Ramos (cell line): Measurements from ENCODE around the gene HGFAC.

Experiments used
- in situ Hi-C: fragments of 300-500 bp; cut with MboI; formaldehyde crosslinking; loops from one replicate; pipeline ENCODE4 v1.14.3; 2022; ENCODE audit warnings: low sequenced_read_pairs; ENCODE audit not compliant: unreplicated experiment

The HGFAC gene

DNA sequence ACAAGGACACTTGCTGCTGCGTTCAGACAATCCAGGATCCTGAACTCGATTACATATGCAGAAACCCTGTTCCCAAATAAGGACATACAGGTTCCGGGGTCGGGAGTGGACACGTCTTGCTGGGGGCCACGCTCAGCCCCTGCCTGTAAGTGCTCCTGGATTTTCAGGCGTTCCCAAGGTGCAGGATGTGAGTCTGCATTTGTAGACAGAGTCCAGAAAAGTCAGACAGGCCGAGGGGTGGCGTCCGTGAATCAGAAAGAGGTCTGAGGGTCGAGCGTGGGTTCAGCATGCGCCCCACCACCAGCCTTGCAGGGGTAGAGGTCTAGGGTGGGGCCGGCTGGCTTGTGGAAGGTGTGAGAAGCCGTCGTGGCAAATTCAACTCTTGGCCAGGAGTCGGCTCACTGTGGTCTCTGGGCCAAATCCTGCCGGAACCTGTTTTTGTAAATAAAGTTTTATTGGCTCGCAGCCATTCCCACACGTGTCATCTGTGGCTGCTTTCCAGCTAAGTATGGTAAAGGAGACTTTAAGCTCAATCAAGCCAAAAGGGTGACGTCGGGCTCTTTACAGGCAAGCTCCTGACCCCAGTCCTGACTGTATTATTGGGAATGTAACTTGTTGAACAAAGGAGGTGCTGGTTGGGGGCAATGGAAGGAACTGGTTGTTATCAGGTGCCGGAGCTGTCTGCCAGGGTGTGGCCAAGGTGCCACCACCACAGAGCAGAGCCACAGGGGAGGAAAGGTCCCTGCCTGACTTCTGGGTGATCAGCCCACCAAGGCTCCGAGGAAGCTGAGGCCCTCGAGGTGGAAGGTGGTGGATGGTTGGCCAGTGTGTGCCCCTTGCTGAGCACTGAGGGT is 28.7 kb downstream of the HGFAC start:
- in situ Hi-C loops: no loop called here

DNA sequence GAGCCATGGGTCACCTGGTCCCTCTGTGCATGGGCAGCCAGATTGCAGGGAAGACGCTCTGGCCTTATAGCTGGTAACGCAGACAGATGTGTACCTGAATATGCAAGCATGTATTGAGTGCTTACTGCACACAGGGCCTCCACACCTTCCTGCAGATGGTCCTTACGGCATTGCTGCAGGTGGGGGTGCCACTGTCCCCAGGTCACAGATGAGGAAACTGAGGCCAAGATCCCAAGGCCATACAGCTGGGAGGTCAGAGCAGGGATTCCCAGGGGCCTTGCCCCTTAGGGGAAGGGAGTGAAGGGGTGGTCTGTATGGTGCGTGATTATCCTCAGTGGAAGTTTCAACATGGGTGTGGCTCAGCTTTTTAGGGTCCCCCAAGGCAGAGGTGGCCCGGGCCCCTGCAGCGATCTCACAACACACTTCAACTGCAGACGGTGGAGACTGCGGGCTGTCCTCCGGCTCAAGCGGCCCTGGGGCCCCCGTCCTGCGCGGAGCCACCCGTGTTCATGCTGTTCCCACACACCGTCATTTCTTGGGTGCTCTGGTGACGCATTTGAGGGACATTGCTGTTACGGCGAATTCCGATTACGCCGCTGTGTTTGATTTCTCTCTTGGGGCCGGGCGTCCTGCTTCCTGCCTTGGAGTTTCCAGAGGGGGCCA is 29.5 kb downstream of the HGFAC start:
- in situ Hi-C loops: no loop called here

GRCh38 chr4:3471886-3472285 is 30.1 kb downstream of the HGFAC start:
- in situ Hi-C loops: no loop called here

DNA sequence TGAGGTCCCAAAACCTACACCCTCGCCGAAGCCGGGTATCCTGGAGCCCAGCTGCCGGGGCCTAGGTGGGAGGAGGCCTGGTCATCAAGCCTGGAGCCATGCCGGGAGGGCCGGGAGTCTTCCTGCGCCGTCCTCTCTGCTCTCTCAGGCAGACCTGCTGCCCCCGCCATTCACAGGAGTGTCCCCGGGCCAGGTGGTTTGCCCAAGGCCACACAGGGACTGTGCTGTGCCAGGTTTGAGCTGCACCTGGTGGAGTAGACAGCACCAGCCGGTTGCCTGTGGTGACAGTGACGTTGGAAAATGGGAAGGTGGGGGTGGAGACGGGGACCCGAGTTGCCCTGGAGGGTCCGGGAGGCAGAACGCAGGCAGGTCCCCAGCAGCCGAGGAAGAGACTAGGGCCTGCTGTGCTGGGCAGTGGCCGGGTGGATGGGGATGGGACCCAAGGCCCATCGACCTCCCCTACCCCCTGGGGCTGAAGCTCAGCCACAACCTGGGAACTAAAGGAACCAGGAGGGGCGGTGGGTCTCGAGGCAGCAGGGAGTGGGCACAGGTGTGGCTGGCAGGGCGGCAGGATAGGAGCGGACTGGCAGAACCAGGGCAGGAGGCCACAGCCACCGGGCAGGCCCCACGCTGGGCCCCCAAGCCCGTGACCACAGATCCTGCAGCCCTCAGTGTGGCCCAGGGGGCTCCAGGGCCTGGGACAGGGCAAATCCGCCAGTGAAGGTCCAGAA is 30.8 kb downstream of the HGFAC start:
- in situ Hi-C loops: no loop called here

DNA sequence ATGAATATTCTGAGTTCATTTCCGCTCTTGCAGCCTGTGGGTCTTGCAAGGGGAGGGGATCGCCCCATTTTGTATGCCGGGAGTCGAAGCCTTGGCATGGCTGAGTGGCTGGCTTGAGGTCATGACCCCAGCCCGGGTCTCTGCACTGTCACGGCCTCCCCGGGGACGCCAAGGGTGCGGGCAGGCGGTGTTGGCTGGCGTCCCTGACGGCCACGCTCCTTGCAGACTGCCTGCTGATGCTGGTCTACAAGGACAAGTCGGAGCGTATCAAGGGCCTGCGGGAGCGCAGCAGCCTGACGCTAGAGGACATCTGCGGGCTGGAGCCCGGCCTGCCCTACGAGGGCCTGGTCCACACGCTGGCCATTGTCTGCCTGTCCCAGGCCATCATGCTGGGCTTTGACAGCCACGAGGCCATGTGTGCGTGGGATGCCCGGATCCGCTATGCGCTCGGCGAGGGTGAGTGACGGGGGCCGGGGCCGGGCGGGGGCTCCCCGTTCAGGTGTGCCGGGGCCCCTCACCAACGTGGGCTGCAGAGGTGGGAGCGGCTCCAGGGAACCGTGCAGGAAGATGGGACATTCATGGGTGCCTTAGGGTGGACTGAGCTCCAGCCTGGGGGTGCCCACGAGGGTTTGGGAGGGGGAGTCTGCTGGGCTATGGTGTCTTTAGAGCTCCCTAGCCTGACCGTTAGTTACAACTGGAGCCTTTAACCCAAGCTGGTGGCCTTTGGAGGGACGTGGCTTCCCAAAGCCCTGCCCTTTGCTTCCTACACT is 31.6 kb downstream of the HGFAC start:
- in situ Hi-C loops: no loop called here

GRCh38 chr4:3473996-3474765 is 32.4 kb downstream of the HGFAC start:
- in situ Hi-C loops: no loop called here

DNA sequence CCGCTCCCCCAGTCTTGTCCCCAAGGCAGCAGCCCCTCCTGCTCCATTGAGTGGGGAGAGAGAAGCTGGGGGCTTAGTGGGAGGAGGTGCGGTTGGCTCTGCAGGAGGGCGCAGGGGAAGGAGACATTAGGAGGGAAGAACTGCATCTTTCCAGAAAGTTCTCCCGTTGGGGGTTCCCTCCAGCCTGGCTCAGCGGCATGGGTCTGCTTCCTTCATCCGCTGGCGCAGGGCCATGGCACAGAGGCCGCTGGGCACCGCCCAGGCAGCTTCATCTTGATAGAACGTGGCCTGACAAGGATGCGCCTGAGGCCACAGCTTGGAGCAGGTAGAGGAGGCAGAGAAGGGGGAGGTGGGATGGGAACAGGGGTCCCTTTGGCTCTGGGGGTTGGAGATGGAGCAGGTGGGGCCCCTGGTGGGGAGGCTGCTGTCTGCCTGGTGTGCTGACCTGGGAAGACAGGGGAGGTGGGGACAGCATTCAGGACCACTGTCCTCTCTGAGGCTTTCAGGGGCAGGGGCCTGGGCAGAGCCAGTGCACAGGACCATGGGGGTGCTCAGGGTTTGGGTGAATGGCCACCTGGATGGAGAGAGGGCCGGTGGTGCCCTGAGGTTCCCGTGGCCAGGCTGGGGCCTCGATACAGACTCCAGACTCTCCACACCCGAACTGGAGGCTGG is 33.4 kb downstream of the HGFAC start:
- in situ Hi-C loops: no loop called here

DNA sequence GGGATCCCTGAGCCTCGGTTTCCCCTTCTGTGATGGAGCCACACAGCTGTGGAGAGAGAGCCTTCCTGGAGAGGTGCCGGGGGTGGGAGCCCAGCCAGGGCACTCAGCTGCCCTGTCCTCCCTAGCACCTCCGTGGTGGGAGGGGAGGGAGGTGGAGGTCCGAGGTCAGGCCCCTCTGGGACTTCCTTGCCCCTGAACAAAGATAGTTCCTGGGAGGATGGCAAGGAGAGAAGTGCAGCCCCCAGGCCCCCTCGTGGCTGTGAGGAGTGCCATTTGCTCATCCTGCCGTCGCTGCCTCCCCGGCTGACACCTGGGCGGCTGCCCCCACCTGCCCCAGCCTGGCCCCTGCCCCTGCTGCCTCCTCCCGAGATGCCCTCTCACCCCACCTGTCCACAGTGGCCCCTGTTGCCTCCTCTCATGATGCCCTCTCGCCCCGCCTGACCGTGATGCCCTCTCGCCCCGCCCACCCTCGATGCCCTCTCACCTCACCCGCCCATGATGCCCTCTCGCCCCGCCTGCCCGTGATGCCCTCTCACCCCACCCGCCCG is 34.0 kb downstream of the HGFAC start:
- in situ Hi-C loops: no loop called here

- in situ Hi-C loops: no loop called here
Observed at GRCh38 chr4:3476341-3476747, 34.6 kb downstream of the HGFAC start.

- in situ Hi-C loops: no loop called here
Observed at GRCh38 chr4:3476936-3477749, 35.4 kb downstream of the HGFAC start.

GRCh38 chr4:3477750-3478430 is 36.1 kb downstream of the HGFAC start:
- in situ Hi-C loops: no loop called here

DNA sequence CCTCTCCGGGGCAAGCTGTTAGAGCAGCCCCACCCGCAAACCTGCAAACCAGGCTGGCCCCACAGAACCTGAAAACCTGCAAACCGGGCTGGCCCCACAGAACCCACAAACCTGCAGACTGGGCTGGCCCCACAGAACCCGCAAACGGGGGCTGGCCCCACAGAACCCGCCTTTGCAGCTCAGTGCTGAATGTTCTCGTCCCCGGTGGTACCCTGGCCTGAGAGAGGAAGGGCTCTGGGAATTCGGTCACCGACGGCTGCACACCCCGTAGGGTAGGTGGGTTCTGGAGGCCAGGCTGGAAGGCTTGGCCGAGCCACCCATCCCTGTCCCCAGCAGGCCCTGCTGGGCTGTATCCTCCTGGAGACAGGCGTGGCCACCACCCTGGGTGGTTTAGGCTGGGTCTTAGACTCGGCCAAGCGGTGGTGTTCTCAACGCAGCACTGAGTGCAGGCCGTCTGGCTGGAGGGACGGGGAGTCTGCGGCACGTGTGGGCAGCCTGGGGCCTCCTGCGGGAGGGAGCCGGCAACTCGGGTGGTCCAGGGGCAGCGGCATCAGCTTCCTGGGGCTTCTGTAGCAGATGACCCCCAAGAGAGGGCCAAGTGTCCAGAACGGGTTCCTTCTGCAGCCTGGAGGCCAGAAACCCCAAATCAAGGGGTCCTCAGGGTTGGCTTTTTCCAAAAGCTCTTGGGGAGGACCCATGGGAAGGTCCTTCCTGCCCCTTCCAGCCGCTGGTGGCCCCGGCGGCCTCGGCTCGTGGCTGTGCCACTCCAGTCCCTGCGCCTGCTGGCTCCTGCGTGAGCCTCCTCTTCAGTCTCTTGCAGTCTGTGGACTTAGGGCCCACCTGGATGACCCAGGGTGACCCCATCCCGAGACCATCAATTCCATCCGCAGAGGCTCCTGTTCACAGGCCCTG is 36.9 kb downstream of the HGFAC start:
- in situ Hi-C loops: no loop called here

DNA sequence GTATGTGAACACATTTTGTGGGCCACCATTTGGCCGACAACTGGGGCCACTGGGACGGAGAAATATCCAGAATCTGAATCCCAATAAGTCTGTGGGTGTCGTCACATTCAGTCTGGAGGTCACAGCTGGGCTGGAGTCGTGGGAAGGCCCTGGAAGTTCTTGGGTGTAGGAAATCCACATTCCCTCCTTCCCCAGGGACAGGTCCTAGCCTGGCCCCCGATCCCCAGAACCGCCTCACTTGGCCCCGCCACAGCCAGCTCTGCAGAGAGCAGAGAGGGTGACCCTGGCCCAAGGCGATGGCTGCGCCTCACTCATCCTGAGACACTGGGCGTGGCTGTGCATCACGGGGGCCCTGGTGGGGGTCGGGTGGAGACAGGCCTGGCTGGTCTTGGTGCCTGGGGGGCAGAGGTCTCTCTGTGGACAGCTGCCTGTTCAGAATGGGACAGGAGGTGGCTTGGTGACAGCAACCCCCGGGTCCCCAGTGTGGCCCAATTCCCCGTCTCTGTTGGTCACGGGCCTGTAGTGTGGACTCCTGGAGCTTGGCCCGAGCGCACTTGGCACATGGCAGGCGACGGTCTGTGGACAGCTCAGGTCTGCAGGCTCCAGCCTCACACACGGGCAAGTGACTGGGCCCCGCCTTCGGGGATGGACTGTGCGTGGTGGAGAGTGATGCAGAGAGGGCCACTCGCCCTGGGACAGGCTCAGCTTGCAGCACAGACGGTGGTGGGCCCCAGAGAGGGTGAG is 37.8 kb downstream of the HGFAC start:
- in situ Hi-C loops: no loop called here

DNA sequence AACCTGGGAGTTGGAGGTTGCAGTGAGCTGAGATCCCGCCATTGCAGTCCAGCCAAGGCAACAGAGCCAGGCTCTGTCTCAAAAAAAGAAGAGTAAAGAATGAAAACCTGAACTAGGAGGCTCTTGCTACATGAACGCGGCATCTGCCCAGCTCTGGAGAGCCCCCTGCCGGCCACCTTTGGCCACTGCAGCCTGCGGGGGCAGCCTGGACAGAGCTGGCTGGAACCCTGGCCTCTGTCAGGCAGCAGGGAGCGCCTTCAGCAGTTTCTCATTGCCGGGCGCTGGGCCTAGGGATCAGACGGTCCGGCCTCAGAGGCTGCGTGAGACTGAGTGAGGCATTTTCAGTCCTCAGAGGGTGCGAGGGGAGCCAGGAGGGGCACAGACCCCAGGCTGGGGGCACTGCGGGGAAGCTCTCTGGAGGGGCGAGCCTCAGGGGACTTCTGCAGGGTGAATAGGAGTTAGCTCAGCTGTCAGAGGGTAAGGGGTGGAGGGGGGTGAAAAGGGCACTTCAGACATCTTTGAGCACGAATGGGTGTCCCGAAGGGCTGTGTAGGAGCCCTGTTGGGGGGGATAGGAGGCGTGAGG is 38.9 kb downstream of the HGFAC start:
- in situ Hi-C loops: no loop called here

GRCh38 chr4:3481113-3481531 is 39.4 kb downstream of the HGFAC start:
- in situ Hi-C loops: no loop called here
